B cell (primary cell): ENCODE measurements around the gene OXER1.

Source experiments
- CTCF ChIP-seq: fragments of 200-600 bp; IDR thresholded peaks from one replicate; pipeline ENCODE4 v1.8.0; 2022; ENCODE audit warnings: antibody characterized with exemption, mild to moderate bottlenecking
- EZH2 ChIP-seq: IDR thresholded peaks from 2 replicates; pipeline ENCODE4 v1.6.1; 2012; ENCODE audit warnings: borderline replicate concordance, low read depth, mild to moderate bottlenecking, moderate library complexity, low read length; ENCODE audit not compliant: insufficient read depth, poor library complexity, severe bottlenecking

- no peak for TF ChIP-seq CTCF
- TF ChIP-seq EZH2 = no peak
Measured at GRCh38 chr2:42788882-42789281, 24.9 kb upstream of the OXER1 start.
